SU-DHL-6 (cell line): ENCODE measurements around the gene SFSWAP.

Experiments
- H2AFZ ChIP-seq: fragments of 200-600 bp; sonication (generic); 2 replicates; pipeline ENCODE4 v1.6.1; 2014; ENCODE audit warnings: low read depth, mild to moderate bottlenecking, moderate library complexity, mixed read lengths, antibody characterized with exemption, low read length; ENCODE audit not compliant: severe bottlenecking
- H3F3A ChIP-seq: fragments of 200-600 bp; shearing (Covaris generic); 2 replicates; pipeline ENCODE4 v1.6.0; 2016; ENCODE audit warnings: antibody characterized with exemption, mild to moderate bottlenecking; ENCODE audit not compliant: insufficient read depth
- H3K27ac ChIP-seq: fragments of 200-600 bp; sonication (generic); 2 replicates; pipeline ENCODE4 v1.5.1; 2016; ENCODE audit warnings: low read depth, mild to moderate bottlenecking, low read length, moderate library complexity, mixed read lengths
- H3K27me3 ChIP-seq: fragments of 200-600 bp; sonication (generic), shearing (Covaris generic); 2 replicates; pipeline ENCODE4 v1.6.0; 2014; ENCODE audit warnings: mild to moderate bottlenecking, low read length
- H3K36me3 ChIP-seq: fragments of 200-600 bp; sonication (generic); 2 replicates; pipeline ENCODE4 v1.6.1; 2014; ENCODE audit warnings: mild to moderate bottlenecking, low read length, mixed read lengths
- H3K4me2 ChIP-seq: fragments of 300-600, 200-600 bp; shearing (Covaris generic), sonication (generic); 2 replicates; pipeline ENCODE4 v1.6.0; 2014; ENCODE audit warnings: low read length, low read depth, mild to moderate bottlenecking; ENCODE audit not compliant: poor library complexity, severe bottlenecking
- H3K4me3 ChIP-seq: fragments of 200-600 bp; sonication (generic); 2 replicates; pipeline ENCODE4 v1.5.1; 2014; ENCODE audit warnings: antibody characterized with exemption, low read length, mild to moderate bottlenecking, mixed read lengths; ENCODE audit not compliant: insufficient read depth, poor library complexity, severe bottlenecking
- H3K79me2 ChIP-seq: fragments of 200-600 bp; sonication (generic); 2 replicates; pipeline ENCODE4 v1.6.1; 2014; ENCODE audit warnings: mild to moderate bottlenecking, low read length, moderate library complexity; ENCODE audit not compliant: insufficient read depth
- H3K9ac ChIP-seq: fragments of 200-600 bp; sonication (generic); 2 replicates; pipeline ENCODE4 v1.7.0; 2014; ENCODE audit warnings: mild to moderate bottlenecking, low read length
- H3K9me2 ChIP-seq: fragments of 200-600 bp; sonication (generic); replicated peaks from 2 replicates; pipeline ENCODE4 v1.6.1; 2014; ENCODE audit warnings: low read length; ENCODE audit not compliant: insufficient read depth
- H3K9me3 ChIP-seq: fragments of 200-600 bp; sonication (generic); 2 replicates; pipeline ENCODE4 v1.6.1; 2014; ENCODE audit warnings: low read length, mixed read lengths; ENCODE audit not compliant: insufficient read depth
- H4K20me1 ChIP-seq: fragments of 200-600 bp; sonication (generic); 2 replicates; pipeline ENCODE4 v1.6.1; 2014; ENCODE audit warnings: low read depth, mild to moderate bottlenecking, antibody characterized with exemption, low read length, moderate library complexity, mixed read lengths
- CTCF ChIP-seq: fragments of 200-600 bp; sonication (generic); IDR thresholded peaks from one replicate; pipeline ENCODE4 v1.5.1; 2017; ENCODE audit warnings: antibody characterized with exemption, mild to moderate bottlenecking, low read length, moderate library complexity; ENCODE audit not compliant: insufficient read depth, poor library complexity, severe bottlenecking
- EZH2phosphoT487 ChIP-seq: fragments of 200-600 bp; sonication (generic), shearing (Covaris generic); conservative IDR thresholded peaks from 2 replicates; pipeline ENCODE4 v1.6.1; 2018; ENCODE audit warnings: mild to moderate bottlenecking, antibody characterized with exemption, low read length, moderate library complexity, mixed read lengths

SFSWAP gene

DNA sequence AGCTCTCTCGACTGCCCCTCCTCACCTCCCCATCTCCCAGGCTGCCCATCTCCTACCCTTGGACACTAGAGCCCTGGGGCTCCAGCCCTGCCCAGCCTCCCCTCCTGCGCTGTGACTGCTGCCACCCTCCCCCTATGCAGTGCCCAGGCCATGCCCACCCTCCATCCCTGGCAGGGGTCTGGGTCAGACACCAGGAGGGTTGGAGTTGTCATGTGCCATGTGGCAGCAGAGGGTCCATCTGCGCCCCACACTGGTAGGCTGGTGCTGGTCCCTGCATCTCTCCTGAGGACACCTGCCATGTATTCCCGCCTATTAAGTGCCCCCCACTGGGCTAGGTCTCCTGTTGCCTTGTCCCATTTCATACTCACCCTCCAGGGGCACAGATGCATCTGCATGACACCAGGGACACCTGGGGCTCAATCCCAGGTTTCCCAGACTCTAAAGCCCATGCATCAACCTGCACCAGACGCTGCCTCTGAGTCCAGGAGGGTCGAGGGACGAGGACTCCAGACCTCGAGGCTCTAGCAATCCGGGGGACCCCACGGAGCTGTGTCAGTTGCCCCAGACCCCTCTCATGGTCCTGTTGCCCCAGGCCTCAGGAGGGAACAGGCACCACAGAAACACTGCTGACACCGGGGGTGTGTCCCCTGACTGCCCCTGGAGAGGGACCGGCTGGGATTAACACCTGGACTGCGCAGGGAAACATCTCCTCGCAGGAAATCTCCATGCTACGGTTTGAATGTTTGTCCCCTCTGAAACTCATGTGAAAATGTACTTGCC lies 23.4 kb upstream of the SFSWAP start:
- no peaks in the 10 kb centered on the region; the same call in 1 of the 2 replicates for H3F3A ChIP-seq
- TF ChIP-seq CTCF (no peak), EZH2phosphoT487 (no peak)
- H3K27me3 ChIP-seq, result no peaks in the 10 kb centered on the region
- H3K9ac ChIP-seq, result no peak overlapping the region
- no peak overlapping the region for H3K27ac ChIP-seq
- no peak overlapping the region for H3K4me3 ChIP-seq
- no peak overlapping the region for H3K4me2 ChIP-seq
- peaks cover 8% of the 10 kb centered on the region; the same call in 1 of the 2 replicates for H3K9me3 ChIP-seq
- H2AFZ ChIP-seq, result no peak overlapping the region
- no peaks in the 10 kb centered on the region for H3K79me2 ChIP-seq
- H3K36me3 ChIP-seq, result no peaks in the 10 kb centered on the region
- no peaks in the 10 kb centered on the region for H4K20me1 ChIP-seq
- no peaks in the 10 kb centered on the region for H3K9me2 ChIP-seq

- Histone ChIP-seq H3K9ac (no peak overlapping the region), H3K27ac (no peak overlapping the region), H3K79me2 (no peaks in the 10 kb centered on the region), H3F3A (no peaks in the 10 kb centered on the region; the same call in 1 of the 2 replicates), H3K4me2 (no peak overlapping the region), H3K9me3 (peaks cover 8% of the 10 kb centered on the region; the same call in 1 of the 2 replicates), H2AFZ (no peak overlapping the region), H4K20me1 (no peaks in the 10 kb centered on the region), H3K36me3 (no peaks in the 10 kb centered on the region), H3K4me3 (no peak overlapping the region), H3K9me2 (no peaks in the 10 kb centered on the region), H3K27me3 (no peaks in the 10 kb centered on the region)
- TF ChIP-seq EZH2phosphoT487 (no peak), CTCF (no peak)
These were observed 22.6 kb upstream of the SFSWAP start for GRCh38 chr12:131688131-131688844.

DNA sequence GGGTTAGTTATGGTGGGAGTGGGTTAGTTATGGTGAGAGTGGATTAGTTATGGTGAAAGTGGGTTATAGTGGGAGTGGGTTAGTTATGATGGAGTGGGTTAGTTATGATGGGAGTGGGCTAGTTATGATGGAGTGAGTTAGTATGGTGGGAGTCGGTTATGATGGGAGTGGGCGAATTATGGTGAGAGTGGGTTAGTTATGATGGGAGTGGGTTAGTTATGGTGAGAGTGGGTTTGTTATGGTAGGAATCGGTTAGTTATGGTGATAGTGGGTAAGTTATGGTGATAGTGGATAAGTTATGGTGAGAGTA lies 22.1 kb upstream of the SFSWAP start:
- Histone ChIP-seq H2AFZ (no peak overlapping the region), H3F3A (no peaks in the 10 kb centered on the region; the same call in 1 of the 2 replicates), H3K36me3 (no peaks in the 10 kb centered on the region), H3K9me3 (peaks cover 8% of the 10 kb centered on the region; the same call in 1 of the 2 replicates), H3K4me2 (no peak overlapping the region), H4K20me1 (no peaks in the 10 kb centered on the region), H3K27ac (no peak overlapping the region), H3K27me3 (no peaks in the 10 kb centered on the region), H3K4me3 (no peak overlapping the region), H3K79me2 (no peaks in the 10 kb centered on the region), H3K9ac (no peak overlapping the region), H3K9me2 (no peaks in the 10 kb centered on the region)
- TF ChIP-seq CTCF (no peak), EZH2phosphoT487 (no peak)
